EH (cell line): ENCODE measurements around the gene SLC12A6.
"Not testable (repeated sequence)": the region's sequence is repeated elsewhere in the genome, so short reads cannot be mapped to it uniquely, and the experiment has no call there.

ENCODE experiments used
- DNase-seq: peaks from one replicate; pipeline ENCODE4 v3.0.0-alpha.2; 2015; ENCODE audit warnings: low read depth

The SLC12A6 gene

GRCh38 chr15:34337557-34338306 is at the start of gene SLC12A6:
Gene SLC12A6, minus strand, starts transcription at chr15:34337781. Its CDS starts 1,101 bp downstream, at chr15:34336680.
- DNase-seq, result peak; percentile 97

- DNase-seq, result not testable (repeated sequence)
Observed at GRCh38 chr15:34381829-34382521, 44.4 kb upstream of the SLC12A6 start.

- DNase-seq, result not testable (repeated sequence)
Observed at GRCh38 chr15:34380491-34380890, 42.9 kb upstream of the SLC12A6 start.

GRCh38 chr15:34376856-34377255 is 39.3 kb upstream of the SLC12A6 start:
- no peak for DNase-seq

- not testable (repeated sequence) for DNase-seq
Observed at GRCh38 chr15:34375541-34375940, 38.0 kb upstream of the SLC12A6 start.

- DNase-seq, result no peak
Observed at GRCh38 chr15:34374816-34375215, 37.2 kb upstream of the SLC12A6 start.

- DNase-seq, result no peak
Observed at GRCh38 chr15:34373951-34374350, 36.4 kb upstream of the SLC12A6 start.

- DNase-seq, result no peak
Observed at GRCh38 chr15:34370643-34371042, 33.1 kb upstream of the SLC12A6 start.

GRCh38 chr15:34370129-34370528 is 32.5 kb upstream of the SLC12A6 start:
- DNase-seq, result no peak

- peak; percentile 85 for DNase-seq
Observed at GRCh38 chr15:34367101-34368081, 29.8 kb upstream of the SLC12A6 start, which contains the start of gene LPCAT4. Gene LPCAT4, minus strand, starts transcription at chr15:34367196. Its CDS starts 96 bp downstream, at chr15:34367100.

- peak; percentile 67 for DNase-seq
Observed at GRCh38 chr15:34366271-34367065, 28.9 kb upstream of the SLC12A6 start.

- no peak for DNase-seq
Observed at GRCh38 chr15:34365836-34366235, 28.3 kb upstream of the SLC12A6 start.

GRCh38 chr15:34365091-34365825 is 27.7 kb upstream of the SLC12A6 start:
- DNase-seq, result peak; percentile 18

- DNase-seq, result no peak
Observed at GRCh38 chr15:34364041-34364440, 26.5 kb upstream of the SLC12A6 start.

- no peak for DNase-seq
Observed at GRCh38 chr15:34362047-34362773, 24.6 kb upstream of the SLC12A6 start.

- no peak for DNase-seq
Observed at GRCh38 chr15:34361278-34361677, 23.7 kb upstream of the SLC12A6 start.

GRCh38 chr15:34360298-34360697 is 22.7 kb upstream of the SLC12A6 start:
- DNase-seq, result peak; percentile 37

- no peak for DNase-seq
Observed at GRCh38 chr15:34359416-34359815, 21.8 kb upstream of the SLC12A6 start.

- DNase-seq, result no peak
Observed at GRCh38 chr15:34358948-34359347, 21.4 kb upstream of the SLC12A6 start.

- DNase-seq, result no peak
Observed at GRCh38 chr15:34358367-34358766, 20.8 kb upstream of the SLC12A6 start.
